ENCODE results near the gene PLCB1. TPM values are rescaled to one million over a fixed set of nuclear protein-coding genes. Genes with fewer than 3 reads are reported as not detected.

The PLCB1 gene
- total RNA-seq, 1 experiment from 2014 or later, result 4.4 TPM

GRCh38 chr20:8470156-8470555, 338.1 kb downstream of the PLCB1 start:
- ChIA-PET CTCF (no interaction called here), POLR2A (ENCODE audit: unreplicated experiment) (no interaction called here)
- BruUV-seq (replicated peaks), result no TSS peak
- Histone ChIP-seq H3K36me3 (ENCODE audit: low read depth, low read length) (no peaks in the 10 kb centered on the region), H4K20me1 (ENCODE audit: low read length) (no peaks in the 10 kb centered on the region), H3K9ac (ENCODE audit: low read length) (no peak overlapping the region), H3K27me3 (ENCODE audit: low read length) (peaks cover 15% of the 10 kb centered on the region; the same call in 1 of the 2 replicates), H3K4me2 (ENCODE audit: low read length) (no peak overlapping the region), H3K27ac (ENCODE audit: low read length) (no peak overlapping the region), H3K9me2 (replicated peaks; ENCODE audit: low read length) (no peaks in the 10 kb centered on the region), H3K79me2 (ENCODE audit: low read length) (no peaks in the 10 kb centered on the region), H3F3A (ENCODE audit: low read length, unreplicated experiment) (no peaks in the 10 kb centered on the region), H3K4me1 (ENCODE audit: insufficient read depth, low read length) (no peaks in the 10 kb centered on the region), H2AFZ (ENCODE audit: low read length) (no peak overlapping the region), H3K9me3 (ENCODE audit: low read length) (no peaks in the 10 kb centered on the region), H3K4me3 (ENCODE audit: low read length) (no peak overlapping the region)
- intact Hi-C loops (cut with micrococcal nuclease), result no loop called here
- DNase-seq, result no peak
- no peak for TF ChIP-seq CTCF (conservative IDR thresholded peaks at IDR 0.05; ENCODE audit: low read depth, low read length)
- ATAC-seq, result no peak

DNA sequence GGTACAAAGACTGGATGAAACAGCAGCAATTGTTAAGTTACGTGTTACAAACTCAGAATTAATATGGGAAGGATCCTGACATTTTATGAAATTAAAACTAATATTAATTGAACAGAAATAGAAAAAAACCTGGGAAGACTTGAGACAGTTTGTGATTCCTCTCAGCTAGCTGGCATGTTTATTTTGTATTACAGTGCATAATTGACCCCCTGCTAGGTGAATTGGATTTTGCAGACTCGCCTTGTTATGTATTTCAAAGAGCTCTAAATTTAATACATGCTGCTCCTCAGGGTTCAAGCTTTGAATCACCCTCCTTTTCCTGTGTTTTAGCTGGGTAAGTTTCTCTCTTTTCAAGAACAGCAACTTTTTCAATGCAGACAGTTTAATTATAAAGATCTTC, 339.4 kb downstream of the PLCB1 start:
- TF ChIP-seq EZH2 (IDR thresholded peaks at IDR 0.05; ENCODE audit: low read length, unreplicated experiment) (no peak), CTCF (conservative IDR thresholded peaks at IDR 0.05; ENCODE audit: low read depth, low read length) (no peak)
- Histone ChIP-seq H3K9me3 (ENCODE audit: low read length) (no peaks in the 10 kb centered on the region), H3K4me1 (ENCODE audit: insufficient read depth, low read length) (no peaks in the 10 kb centered on the region), H3F3A (ENCODE audit: low read length, unreplicated experiment) (no peaks in the 10 kb centered on the region), H3K27me3 (ENCODE audit: low read length) (peaks cover 18% of the 10 kb centered on the region; the same call in 1 of the 2 replicates), H3K79me2 (ENCODE audit: low read length) (no peaks in the 10 kb centered on the region), H3K9me2 (replicated peaks; ENCODE audit: low read length) (no peaks in the 10 kb centered on the region), H3K27ac (ENCODE audit: low read length) (no peak overlapping the region), H3K4me3 (ENCODE audit: low read length) (no peak overlapping the region), H2AFZ (ENCODE audit: low read length) (no peak overlapping the region), H3K36me3 (ENCODE audit: low read depth, low read length) (no peaks in the 10 kb centered on the region), H4K20me1 (ENCODE audit: low read length) (no peaks in the 10 kb centered on the region), H3K4me2 (ENCODE audit: low read length) (no peak overlapping the region), H3K9ac (ENCODE audit: low read length) (no peak overlapping the region)
- CTCF ChIA-PET, result no interaction called here
- POLR2A ChIA-PET (ENCODE audit: unreplicated experiment), result no interaction called here
- no peak for DNase-seq
- ATAC-seq, result no peak
- BruUV-seq (replicated peaks), result no TSS peak
- intact Hi-C loops (cut with micrococcal nuclease), result no loop called here

DNA sequence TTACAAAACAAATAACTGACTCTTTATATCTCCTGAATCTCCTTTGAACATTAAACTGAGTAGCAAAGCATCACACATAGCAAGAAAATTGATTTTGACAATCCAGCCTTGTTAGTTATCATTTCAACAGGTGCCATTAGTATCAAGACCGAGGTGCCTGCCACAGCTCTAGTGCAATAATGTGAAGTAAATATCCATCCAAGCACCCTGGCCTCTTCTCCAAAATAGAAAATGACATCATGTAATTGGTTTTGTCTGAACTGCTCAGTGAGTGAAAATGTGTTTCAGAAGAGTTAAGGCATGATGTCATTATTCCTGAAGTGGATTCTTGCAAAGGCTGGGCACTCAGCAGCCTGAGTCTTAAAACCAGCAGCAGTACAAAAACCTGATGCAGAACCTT, 341.4 kb downstream of the PLCB1 start:
- H3K4me3 ChIP-seq (ENCODE audit: low read length), result no peak overlapping the region
- no peak overlapping the region for H2AFZ ChIP-seq (ENCODE audit: low read length)
- no peaks in the 10 kb centered on the region for H3K4me1 ChIP-seq (ENCODE audit: insufficient read depth, low read length)
- H3K4me2 ChIP-seq (ENCODE audit: low read length), result no peak overlapping the region
- no peaks in the 10 kb centered on the region for H3K9me2 ChIP-seq (replicated peaks; ENCODE audit: low read length)
- no peaks in the 10 kb centered on the region for H3K9me3 ChIP-seq (ENCODE audit: low read length)
- CTCF ChIA-PET, result no interaction called here
- POLR2A ChIA-PET (ENCODE audit: unreplicated experiment), result no interaction called here
- H3K9ac ChIP-seq (ENCODE audit: low read length), result no peak overlapping the region
- no peak overlapping the region for H3K27ac ChIP-seq (ENCODE audit: low read length)
- no TSS peak for BruUV-seq (replicated peaks)
- TF ChIP-seq EZH2 (IDR thresholded peaks at IDR 0.05; ENCODE audit: low read length, unreplicated experiment), result no peak
- no peak for TF ChIP-seq CTCF (conservative IDR thresholded peaks at IDR 0.05; ENCODE audit: low read depth, low read length)
- no peak for TF ChIP-seq EZH2phosphoT487 (IDR thresholded peaks at IDR 0.05; ENCODE audit: borderline replicate concordance, low read length)
- ATAC-seq (no peak), DNase-seq (no peak)
- no peaks in the 10 kb centered on the region for H4K20me1 ChIP-seq (ENCODE audit: low read length)
- no peaks in the 10 kb centered on the region for H3F3A ChIP-seq (ENCODE audit: low read length, unreplicated experiment)
- intact Hi-C loops (cut with micrococcal nuclease), result no loop called here
- peaks cover 18% of the 10 kb centered on the region; the same call in 1 of the 2 replicates for H3K27me3 ChIP-seq (ENCODE audit: low read length)
- H3K36me3 ChIP-seq (ENCODE audit: low read depth, low read length), result no peaks in the 10 kb centered on the region
- H3K79me2 ChIP-seq (ENCODE audit: low read length), result no peaks in the 10 kb centered on the region

Data from PC-3 (cell line).